Transverse colon (tissue), 3 donors: ENCODE results near the gene ARPP21.

Experiments
- POLR2A ChIP-seq: fragments of 450-650 bp; IDR thresholded peaks from one replicate; pipeline ENCODE4 v1.6.1; 2016; ENCODE audit warnings: antibody characterized with exemption, mild to moderate bottlenecking, moderate library complexity
- TF ChIP-seq, protein P1 (sequence below), 5 experiments: fragments of 200-600 bp in 3 of 5; fragments of 450-650 bp in 2 of 5; sonication (generic) in 3 of 5; IDR thresholded peaks; 1 replicate in 2 of 5; 2 replicates in 3 of 5; pipeline ENCODE4 v1.5.1; 2016 to 2017; ENCODE audit warnings: antibody characterized with exemption in 5 of 5, inconsistent platforms in 3 of 5, mild to moderate bottlenecking in 2 of 5, moderate library complexity in 1 of 5

DNA sequence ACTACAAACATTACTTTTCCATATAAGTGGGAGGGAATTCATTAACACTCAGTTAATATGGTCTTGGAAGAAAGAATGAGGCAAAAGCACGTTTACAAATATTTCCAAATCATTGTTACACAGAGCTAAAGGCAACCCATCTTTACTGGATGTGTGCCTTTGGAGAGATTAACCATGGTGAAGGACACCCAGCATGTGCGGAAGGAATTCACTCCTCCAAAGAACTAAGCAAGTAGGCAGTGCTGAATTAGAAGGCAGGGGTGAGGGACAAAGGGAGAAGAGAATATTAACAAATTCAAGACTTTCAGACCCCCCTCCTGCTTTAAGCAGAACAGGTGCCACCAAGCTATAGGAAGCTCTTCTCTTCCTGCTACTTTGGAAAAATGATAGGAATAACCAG, 10.1 kb downstream of the ARPP21 start:
- TF ChIP-seq, protein P1, sequence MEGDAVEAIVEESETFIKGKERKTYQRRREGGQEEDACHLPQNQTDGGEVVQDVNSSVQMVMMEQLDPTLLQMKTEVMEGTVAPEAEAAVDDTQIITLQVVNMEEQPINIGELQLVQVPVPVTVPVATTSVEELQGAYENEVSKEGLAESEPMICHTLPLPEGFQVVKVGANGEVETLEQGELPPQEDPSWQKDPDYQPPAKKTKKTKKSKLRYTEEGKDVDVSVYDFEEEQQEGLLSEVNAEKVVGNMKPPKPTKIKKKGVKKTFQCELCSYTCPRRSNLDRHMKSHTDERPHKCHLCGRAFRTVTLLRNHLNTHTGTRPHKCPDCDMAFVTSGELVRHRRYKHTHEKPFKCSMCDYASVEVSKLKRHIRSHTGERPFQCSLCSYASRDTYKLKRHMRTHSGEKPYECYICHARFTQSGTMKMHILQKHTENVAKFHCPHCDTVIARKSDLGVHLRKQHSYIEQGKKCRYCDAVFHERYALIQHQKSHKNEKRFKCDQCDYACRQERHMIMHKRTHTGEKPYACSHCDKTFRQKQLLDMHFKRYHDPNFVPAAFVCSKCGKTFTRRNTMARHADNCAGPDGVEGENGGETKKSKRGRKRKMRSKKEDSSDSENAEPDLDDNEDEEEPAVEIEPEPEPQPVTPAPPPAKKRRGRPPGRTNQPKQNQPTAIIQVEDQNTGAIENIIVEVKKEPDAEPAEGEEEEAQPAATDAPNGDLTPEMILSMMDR (IDR thresholded peaks at IDR 0.05), result no peak
- TF ChIP-seq POLR2A, result no peak
